ENCODE data around the gene OAF.

Gene OAF

GRCh38 chr11:120233207-120233803, 22.5 kb downstream of the OAF start:
- no peak for TF ChIP-seq CTCF (IDR thresholded peaks at IDR 0.05)
- H3K4me3 ChIP-seq: no peak overlapping the region
- DNase-seq (ENCODE audit: low spot score): no peak
- no peak overlapping the region for H3K27ac ChIP-seq

GRCh38 chr11:120235024-120235628, 24.3 kb downstream of the OAF start:
- DNase-seq (ENCODE audit: low spot score): no peak
- no peak overlapping the region for H3K4me3 ChIP-seq
- TF ChIP-seq CTCF (IDR thresholded peaks at IDR 0.05): peak; percentile 60

GRCh38 chr11:120236169-120237107, 25.6 kb downstream of the OAF start:
- no peak for TF ChIP-seq CTCF (IDR thresholded peaks at IDR 0.05)
- Histone ChIP-seq H3K27ac (no peak overlapping the region), H3K4me3 (no peak overlapping the region)
- DNase-seq (ENCODE audit: low spot score): no peak

More at GRCh38 chr11:120235024-120235628, 24.3 kb downstream of the OAF start:
- H3K27ac ChIP-seq: no peak overlapping the region

- no peak overlapping the region for H3K27ac ChIP-seq
- H3K4me3 ChIP-seq: no peak overlapping the region
- DNase-seq (ENCODE audit: low spot score): no peak
- TF ChIP-seq CTCF (IDR thresholded peaks at IDR 0.05): no peak
These were observed 28.3 kb downstream of the OAF start for GRCh38 chr11:120238968-120239620.

- TF ChIP-seq CTCF (IDR thresholded peaks at IDR 0.05): no peak
- no peak for DNase-seq (ENCODE audit: low spot score)
- no peak within 1 kb of the TSS for H3K27ac ChIP-seq
- peak within 1 kb of the TSS; percentile 30 for H3K4me3 ChIP-seq
These were observed 29.1 kb downstream of the OAF start, which contains the start of gene POU2F3 for GRCh38 chr11:120239713-120240640. POU2F3 (plus strand) TSS chr11:120240140; CDS start chr11:120240344, 204 bp downstream.

- Histone ChIP-seq H3K27ac (no peak overlapping the region), H3K4me3 (no peak overlapping the region)
- DNase-seq (ENCODE audit: low spot score): no peak
- TF ChIP-seq CTCF (IDR thresholded peaks at IDR 0.05): no peak
These were observed 30.0 kb downstream of the OAF start for GRCh38 chr11:120240866-120241265.

All from coronary artery (tissue), 2 donors.